GM19239 (cell line): ENCODE measurements around the gene ATF6.
"Not testable (repeated sequence)": the region's sequence is repeated elsewhere in the genome, so short reads cannot be mapped to it uniquely, and the experiment has no call there.

ENCODE experiments used
- DNase-seq: peaks from one replicate; pipeline ENCODE4 v3.0.0; 2011; ENCODE audit warnings: low spot score; ENCODE audit not compliant: insufficient read length
- FAIRE-seq: peaks from 2 replicates; lab custom pipeline; 2011; peaks lifted over from hg19 to GRCh38; lab: Jason Lieb, UNC

The ATF6 gene, protein sequence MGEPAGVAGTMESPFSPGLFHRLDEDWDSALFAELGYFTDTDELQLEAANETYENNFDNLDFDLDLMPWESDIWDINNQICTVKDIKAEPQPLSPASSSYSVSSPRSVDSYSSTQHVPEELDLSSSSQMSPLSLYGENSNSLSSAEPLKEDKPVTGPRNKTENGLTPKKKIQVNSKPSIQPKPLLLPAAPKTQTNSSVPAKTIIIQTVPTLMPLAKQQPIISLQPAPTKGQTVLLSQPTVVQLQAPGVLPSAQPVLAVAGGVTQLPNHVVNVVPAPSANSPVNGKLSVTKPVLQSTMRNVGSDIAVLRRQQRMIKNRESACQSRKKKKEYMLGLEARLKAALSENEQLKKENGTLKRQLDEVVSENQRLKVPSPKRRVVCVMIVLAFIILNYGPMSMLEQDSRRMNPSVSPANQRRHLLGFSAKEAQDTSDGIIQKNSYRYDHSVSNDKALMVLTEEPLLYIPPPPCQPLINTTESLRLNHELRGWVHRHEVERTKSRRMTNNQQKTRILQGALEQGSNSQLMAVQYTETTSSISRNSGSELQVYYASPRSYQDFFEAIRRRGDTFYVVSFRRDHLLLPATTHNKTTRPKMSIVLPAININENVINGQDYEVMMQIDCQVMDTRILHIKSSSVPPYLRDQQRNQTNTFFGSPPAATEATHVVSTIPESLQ

DNA sequence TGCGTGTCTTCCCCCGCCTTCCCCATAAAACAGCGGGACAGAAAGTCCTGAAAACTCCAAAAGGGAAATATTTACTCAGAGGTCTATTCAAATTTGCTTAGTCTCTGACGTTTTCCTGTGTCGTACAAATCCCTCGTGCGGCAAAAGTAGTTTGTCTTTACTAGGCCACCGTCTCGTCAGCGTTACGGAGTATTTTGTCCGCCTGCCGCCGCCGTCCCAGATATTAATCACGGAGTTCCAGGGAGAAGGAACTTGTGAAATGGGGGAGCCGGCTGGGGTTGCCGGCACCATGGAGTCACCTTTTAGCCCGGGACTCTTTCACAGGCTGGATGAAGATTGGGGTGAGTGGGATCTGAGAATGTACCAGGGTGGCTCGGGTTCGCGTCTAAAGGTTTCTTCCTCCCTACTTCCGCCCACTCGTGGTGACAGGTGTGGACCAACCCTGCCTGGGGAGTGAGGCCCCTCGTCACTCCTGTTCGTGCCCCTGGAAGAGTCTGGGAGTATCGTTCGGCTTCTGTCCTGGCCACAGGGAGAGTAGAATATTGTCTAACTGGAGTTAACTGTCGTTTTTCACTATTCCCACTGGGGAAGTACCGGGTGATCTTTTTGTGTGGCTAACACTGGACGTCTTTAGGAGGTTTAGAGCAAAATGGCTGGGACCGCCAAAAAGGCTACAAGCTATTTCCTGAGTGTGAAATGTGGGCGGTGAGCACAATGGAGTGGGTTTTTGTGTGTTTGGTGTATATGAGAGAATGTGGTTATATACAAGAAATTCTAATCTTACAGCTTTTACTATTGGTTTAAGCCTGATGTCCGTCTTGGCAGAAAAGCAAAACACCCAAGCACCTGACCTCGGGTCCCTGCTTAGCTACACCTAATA lies at the start of gene ATF6:
ATF6 (plus strand) TSS at position 219 of the 880 bp plus-strand sequence; CDS start at position 260, 41 bp downstream.
- FAIRE-seq, result peak; percentile 95

DNA sequence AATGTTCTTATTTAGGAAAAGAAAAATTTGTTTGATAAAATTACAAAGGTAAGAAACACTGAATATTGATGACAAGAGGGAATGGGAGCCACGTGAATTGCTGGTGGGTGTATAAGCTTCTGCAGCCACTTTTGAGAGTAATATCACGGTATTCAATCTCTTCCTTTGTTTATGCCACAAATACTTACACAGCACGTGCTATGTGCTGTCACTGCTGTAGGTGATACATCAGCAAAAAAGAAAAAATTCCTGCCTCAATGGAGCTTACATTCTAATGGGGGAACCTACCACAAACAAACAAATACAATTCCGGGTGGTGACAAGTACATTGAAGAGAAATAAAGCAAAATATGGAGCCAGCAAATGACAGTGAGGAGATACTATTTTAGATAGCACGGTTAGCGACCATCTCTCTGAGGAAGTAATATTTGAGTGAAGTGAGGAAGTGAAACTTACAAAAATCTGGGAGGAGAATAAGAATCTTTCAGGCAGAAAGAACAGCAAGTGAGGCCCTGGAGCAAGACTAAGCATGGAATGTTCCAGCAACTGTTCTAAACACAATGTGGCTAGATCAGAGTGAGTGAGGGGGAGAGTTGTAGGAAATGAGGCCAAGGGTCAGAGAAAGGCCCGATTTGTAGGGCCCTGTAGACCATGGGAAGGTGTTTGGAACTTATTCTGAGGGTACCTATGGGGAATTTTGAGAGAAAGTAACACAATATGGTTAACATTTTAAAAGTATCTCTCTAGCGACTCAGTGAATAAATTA lies 47.4 kb upstream of the ATF6 start:
- DNase-seq (no peak), FAIRE-seq (peak; percentile 89)

More for the DNA sequence above, at the start of gene ATF6:
- peak; percentile 29 for DNase-seq

DNA sequence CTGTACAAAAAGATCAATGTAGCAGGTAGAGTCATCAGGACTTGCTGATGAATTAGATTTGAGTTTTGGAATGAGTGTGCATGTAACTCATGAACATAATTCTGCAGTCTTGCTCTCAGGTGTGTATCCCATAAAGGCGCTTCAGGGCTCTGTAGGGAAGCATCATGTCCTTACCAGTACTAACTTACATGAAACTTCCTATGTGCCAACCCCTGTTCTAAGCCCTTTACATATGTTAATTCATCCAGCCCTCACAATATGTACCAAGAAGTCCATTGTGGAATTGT lies 46.9 kb upstream of the ATF6 start:
- DNase-seq (no peak), FAIRE-seq (peak; percentile 60)

DNA sequence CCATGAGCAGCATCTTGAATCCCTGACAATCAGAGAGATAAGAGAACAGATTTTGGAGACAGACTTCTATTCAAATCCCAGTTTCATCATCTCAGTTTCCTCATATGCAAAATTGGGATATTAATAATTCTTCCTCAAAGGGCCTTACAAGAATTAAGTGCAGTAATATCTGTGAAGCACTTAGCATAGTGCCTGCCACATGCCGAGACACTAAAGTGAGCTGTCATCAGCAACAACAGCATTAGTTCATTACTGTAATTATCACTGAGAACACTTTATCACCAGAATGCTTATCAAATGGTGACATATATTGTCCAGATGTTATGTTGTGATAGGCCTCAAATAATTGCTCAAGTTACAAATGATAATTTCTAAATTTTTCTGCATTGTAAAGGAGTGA lies 45.7 kb upstream of the ATF6 start:
- FAIRE-seq (no peak), DNase-seq (no peak)

DNA sequence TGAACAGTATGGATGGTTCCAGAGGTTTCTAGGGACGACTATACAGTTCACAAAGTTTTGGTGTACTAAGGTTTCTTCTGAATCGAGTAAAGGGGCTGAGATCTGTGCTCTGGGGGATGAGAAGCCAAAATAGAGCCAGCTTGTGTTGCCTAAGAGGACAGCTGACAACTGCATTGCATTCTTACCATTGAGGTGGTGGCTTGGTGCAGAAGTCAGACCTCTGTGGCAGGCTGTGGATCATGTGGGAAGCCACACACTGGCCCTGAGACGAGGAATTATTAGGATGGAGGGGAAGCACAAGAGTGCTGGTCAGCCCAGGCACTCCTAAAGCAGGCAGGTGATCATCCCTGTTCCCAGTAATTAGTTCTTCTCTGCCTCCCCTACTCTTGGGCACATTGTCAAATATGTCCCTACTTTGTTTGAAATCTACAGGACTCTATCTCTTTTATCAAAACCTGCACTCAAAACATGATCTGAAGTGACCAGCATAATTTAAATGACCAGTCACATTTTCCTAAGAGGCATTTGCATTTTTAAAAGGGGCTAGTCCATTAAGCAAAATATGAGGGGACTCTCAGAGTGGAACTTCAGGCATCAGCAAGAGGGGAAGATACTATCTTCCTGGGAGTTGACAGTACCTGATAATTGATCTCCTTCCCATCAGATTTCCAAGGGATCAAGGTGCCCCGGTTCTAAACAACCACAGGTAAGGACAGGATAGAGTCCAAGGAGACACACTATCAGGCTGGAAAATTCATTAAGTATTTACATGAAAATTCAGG lies 45.0 kb upstream of the ATF6 start, which contains the start of gene FCRLB:
FCRLB (plus strand) TSS at position 589 of the 782 bp plus-strand sequence. CDS start 1,129 bp downstream, outside the sequence.
- DNase-seq (no peak), FAIRE-seq (no peak)

DNA sequence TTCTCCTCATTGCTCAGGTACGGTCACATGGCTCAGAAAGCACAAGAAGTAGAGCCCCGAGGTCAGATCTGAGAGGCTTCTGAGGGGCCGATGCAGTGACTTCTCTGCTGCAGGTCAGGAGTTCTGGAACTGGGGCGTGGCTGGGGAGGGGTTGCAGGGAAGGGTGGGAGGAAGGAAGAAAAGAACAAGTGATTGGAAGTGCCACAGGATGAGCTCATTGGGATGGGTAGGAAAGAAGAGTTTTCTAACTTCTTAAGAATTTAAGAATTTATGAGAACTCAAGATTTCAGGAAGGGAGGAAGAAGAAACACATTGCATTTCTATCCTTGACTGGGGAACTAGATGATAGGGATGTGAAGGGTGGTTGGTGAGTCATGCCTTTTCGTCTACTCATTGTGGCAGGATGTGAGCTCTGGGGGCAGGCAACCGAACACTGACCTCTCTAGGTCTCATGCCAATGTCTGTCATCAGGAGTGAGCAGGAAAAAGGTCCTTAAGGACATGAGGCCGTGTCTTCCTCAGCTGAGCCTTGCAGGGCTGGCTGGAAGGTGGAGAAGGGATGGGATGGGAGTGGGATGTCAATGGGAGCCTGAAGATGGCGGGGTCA lies 44.3 kb upstream of the ATF6 start:
- FAIRE-seq, result no peak
- DNase-seq, result no peak

DNA sequence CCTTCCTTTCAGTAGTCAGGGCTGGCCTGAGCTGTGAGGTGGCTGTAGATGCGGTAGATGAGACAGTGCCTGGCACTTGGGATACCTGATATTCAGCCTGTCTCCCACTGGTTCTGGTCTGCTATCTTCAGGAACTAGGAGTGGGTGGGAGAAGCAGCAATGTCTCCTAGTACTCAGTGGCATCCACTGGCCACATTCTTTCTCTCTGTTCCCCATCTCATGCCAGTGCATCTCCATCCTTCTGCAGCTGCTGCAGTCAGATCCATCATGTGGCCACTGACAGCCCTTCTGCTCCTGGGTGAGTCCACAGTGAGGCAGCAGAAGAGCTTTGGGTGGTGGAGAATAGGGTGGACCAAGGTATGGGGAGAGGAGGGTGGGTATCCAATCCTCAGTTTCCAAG lies 43.7 kb upstream of the ATF6 start:
- DNase-seq (no peak), FAIRE-seq (no peak)

DNA sequence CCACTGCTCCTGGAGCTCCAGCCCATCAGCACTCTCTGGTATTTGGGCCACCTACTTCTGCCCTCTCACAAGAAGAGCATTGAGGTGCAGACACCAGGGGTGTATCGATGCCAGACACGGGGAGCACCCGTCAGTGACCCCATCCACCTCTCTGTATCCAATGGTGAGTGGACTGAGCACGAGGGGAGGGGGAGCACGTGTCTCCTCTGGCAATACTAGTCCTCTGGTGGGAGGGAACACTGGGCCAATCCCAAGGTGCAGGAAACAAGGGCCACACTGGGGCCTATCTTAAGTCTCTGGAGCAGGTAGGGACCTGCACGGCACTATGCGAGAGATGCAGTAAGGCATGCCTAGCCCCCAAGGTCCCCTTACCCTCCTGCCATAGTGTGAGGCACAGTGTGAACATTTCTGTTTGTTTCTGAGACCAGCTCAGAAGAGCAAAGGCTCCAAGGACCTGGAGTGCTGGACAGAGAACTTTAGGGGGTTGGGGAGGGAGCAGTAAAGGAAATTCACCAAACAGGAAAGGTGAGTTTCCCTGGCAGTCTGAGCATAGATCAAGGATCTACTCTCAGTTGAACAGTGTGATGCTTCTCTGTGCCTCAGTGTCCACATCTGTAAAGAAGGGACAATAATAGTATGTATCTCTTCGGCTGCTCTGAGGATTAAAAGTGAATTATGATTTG lies 42.5 kb upstream of the ATF6 start:
- DNase-seq (no peak), FAIRE-seq (no peak)

DNA sequence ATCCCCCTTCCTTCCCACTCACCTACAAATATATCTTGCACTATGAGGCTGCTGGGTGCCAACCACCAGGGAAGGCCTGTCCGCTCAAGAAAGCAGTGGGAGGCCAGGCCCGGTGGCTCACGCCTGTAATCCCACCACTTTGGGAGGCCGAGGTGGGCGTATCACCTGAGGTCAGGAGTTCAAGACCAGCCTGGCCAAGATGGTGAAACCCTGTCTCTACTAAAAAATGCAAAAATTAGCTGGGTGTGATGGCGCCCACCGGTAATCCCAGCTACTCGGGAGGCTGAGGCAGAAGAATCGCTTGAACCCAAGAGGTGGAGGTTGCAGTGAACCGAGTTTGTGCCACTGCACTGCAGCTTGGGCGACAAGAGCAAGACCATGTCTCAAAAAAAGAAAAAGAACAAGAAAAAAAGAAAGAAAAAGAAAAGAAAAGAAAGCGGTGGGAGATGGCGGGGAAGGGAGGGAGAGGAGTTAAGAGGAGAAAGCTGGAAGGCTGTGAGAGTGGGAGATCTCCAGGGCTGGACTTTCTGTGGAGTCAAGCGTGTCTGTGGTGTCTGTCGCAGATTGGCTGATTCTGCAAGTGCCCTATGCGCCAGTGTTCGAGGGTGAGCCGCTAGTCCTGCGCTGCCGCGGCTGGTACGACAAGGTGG lies 40.7 kb upstream of the ATF6 start:
- peak; percentile 4 for FAIRE-seq
- DNase-seq, result not testable (repeated sequence)

DNA sequence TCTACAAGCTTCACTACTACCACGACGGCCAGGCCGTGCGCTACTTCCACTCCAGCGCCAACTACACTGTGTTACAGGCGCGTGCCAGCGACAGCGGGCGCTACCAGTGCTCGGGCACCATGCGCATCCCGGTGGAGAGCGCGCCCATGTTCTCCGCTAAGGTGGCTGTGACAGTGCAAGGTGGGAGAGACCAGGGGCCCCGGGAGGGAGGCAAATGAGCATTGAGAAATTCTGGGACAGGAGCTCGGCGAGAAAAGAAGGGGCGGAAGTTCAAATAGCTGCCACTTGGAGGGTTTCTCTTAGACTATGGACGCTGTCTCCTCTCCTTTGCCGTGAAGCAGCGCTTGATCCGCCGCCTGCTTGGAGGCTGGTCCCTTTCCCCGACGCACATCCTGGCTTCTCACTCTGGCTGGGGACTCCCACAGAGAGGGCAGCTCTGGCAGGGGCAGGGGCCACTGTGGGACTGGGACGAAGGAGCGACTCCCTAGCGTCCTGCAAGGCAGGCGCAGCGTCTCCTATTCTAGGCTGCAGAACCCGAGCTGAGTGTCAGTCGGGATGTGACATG lies 40.1 kb upstream of the ATF6 start:
- DNase-seq (no peak), FAIRE-seq (no peak)

DNA sequence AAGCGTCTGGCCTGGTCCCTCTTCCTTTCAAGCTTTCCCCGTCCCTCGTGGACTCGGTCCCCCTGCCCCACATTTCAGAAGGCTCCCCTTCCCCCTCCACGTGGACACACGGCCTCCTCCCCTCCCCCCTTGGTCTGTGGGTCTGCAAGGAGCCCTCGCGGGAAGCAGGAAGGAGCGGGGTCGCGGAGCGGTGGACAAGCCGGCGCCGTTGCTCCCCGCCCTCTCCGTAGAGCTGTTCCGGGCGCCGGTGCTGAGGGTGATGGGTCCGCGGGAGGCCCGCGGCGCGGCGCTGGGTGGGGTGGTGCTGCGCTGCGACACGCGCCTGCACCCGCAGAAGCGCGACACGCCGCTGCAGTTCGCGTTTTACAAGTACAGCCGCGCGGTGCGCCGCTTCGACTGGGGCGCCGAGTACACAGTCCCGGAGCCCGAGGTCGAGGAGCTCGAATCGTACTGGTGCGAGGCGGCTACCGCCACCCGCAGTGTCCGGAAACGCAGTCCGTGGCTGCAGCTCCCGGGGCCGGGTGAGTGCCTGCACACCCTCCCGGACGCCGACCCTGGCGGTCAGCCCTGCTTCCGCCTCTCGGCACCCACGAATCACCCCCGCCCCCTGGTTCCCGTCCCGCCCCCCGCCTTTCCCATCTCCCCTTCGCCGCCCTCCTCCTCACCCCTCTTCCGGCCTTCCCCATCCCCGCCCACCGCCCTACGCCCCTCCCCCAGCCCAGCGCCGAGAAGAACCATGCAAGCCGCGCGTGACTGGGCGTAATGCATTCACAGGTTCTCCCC lies 39.5 kb upstream of the ATF6 start:
- FAIRE-seq (peak; percentile 65), DNase-seq (peak; percentile 57)

DNA sequence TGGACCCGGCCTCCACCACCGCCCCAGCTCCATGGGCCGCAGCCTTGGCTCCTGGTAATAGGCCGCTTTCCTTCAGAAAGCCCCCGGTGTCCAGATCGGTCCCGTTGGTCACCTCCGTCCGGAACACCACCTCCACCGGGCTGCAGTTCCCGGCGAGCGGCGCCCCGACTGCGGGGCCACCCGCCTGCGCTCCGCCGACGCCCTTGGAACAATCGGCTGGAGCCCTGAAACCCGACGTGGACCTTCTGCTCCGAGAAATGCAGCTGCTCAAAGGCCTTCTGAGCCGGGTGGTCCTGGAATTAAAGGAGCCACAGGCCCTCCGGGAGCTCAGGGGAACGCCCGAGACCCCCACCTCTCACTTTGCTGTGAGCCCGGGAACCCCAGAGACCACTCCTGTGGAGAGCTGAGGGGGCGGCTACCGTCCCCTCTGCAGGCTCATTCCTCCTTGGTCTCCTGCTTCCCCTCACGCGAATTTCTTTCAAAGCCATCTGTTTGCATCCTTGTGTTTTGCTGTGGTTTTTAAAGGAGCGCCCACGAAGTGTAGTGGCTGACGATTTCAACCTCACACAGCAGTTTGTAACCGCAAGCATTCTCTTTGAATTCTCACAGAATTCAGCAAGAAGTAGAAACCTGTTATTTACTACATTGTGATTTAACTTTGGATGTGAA lies 38.7 kb upstream of the ATF6 start:
- FAIRE-seq, result peak; percentile 79
- DNase-seq, result no peak

DNA sequence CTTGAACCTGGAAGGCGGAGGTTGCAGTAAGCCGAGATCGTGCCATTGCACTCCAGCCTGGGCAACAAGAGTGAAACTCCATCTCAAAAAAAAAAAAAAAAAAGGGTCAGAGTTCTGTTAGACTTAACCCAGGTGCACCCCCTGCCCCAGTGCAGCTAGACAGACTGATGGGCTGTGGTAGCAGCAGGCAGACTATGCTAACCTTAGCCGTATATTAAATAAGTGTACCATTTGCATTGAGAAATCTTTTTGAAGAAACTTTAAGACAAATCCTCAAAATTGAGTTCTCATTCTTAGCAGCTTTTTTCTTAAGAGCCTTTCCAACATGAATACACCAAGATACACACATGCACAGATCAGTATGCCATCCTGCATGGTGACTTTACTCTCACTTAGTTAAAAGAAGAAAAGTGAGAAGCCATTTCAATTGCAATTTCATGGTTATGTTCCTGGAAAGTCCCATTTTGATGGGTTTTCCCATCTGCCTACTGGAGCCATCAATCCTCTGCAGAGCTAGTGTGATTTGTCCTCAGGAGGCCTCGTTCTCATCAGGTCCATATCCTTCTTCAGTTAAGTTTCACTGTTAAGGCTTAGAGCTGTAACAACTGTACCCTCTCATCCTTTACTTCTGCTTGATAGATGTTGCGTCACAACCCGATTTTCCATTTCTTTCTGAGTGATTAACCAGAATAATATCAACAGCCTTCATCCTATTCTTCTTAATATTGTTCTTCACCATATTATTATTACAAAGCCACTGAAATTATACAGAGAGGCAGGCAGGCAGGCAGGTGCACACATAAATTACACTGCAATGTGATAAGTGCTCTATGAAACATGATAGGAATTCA lies 37.5 kb upstream of the ATF6 start:
- peak; percentile 54 for FAIRE-seq

DNA sequence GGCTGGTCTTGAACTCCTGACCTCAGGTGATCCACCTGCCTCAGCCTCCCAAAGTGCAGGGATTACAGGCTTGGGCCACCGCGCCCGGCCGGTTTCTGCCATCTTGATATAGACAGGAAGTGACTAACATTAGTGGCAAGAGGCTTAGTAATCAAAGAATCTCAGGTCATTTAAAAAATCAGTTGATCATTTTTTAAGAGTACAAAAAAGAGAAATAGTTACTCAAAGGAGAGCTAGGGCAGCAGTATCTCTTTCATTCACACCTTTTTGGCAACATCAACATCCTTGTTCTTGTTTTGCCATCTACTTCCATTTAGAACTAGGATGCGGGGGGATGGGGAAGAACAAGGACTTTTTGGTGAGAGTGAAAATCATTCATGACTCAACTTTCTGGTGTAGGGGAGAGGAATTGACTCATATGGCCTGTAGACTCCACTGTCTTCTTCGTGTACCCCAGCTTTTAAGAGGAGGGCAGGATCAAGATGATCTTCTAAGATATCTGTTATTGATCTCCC lies 36.0 kb upstream of the ATF6 start:
- FAIRE-seq (no peak), DNase-seq (no peak)

More for the DNA sequence above, 37.5 kb upstream of the ATF6 start:
- DNase-seq, result no peak

DNA sequence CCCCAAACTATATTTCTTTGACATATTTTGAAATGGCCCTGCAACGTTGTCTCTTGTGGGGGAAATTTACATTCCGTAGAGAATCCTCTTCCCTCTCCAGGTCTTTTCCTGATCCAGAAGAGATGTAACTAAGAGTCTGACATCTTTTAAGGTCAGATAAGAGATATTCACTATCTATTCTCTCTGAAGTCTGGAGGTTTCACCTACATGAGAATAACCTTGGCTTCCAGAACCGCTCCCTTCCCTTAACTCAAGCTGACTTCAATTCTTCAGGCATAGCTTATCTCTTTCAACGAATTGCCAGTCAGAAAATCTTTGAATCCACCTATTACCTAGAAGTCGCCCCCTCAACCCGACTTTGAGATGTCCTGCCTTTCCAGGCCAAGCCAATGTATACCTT lies 34.9 kb upstream of the ATF6 start:
- DNase-seq, result no peak
- FAIRE-seq, result no peak
